NCI-H2029 treated with DMSO at 0.1 percent for 48 hours (cell line): Measurements from ENCODE around the gene MTUS2.
"Not testable (repeated sequence)": the region's sequence is repeated elsewhere in the genome, so short reads cannot be mapped to it uniquely, and the experiment has no call there.

Source experiments
- DNase-seq: peaks from one replicate; lab custom pipeline; 2025; lab: John Stamatoyannopoulos, UW

MTUS2 gene

GRCh38 chr13:29319451-29319850, 499.3 kb downstream of the MTUS2 start:
- DNase-seq = no peak

GRCh38 chr13:29323954-29324353, 503.8 kb downstream of the MTUS2 start:
- DNase-seq = no peak

- no peak for DNase-seq
Measured at GRCh38 chr13:29324601-29325000, 504.5 kb downstream of the MTUS2 start.

GRCh38 chr13:29328501-29328900, 508.4 kb downstream of the MTUS2 start:
- no peak for DNase-seq

- no peak for DNase-seq
Measured at GRCh38 chr13:29336356-29336755, 516.2 kb downstream of the MTUS2 start.

- no peak for DNase-seq
Measured at GRCh38 chr13:29339386-29340272, 519.5 kb downstream of the MTUS2 start.

- not testable (repeated sequence) for DNase-seq
Measured at GRCh38 chr13:29345860-29346582, 525.9 kb downstream of the MTUS2 start.

GRCh38 chr13:29355029-29355428, 534.9 kb downstream of the MTUS2 start:
- no peak for DNase-seq

- DNase-seq = no peak
Measured at GRCh38 chr13:29359181-29359580, 539.0 kb downstream of the MTUS2 start.

- no peak for DNase-seq
Measured at GRCh38 chr13:29361716-29362115, 541.6 kb downstream of the MTUS2 start.

GRCh38 chr13:29362849-29363604, 542.9 kb downstream of the MTUS2 start:
- DNase-seq = peak; percentile 16

- peak; percentile 6 for DNase-seq
Measured at GRCh38 chr13:29369060-29369743, 549.1 kb downstream of the MTUS2 start.

- no peak for DNase-seq
Measured at GRCh38 chr13:29379281-29379680, 559.1 kb downstream of the MTUS2 start.

- DNase-seq = no peak
Measured at GRCh38 chr13:29379865-29380264, 559.7 kb downstream of the MTUS2 start.

GRCh38 chr13:29382021-29382420, 561.9 kb downstream of the MTUS2 start:
- no peak for DNase-seq

GRCh38 chr13:29383476-29383875, 563.3 kb downstream of the MTUS2 start:
- no peak for DNase-seq

- no peak for DNase-seq
Measured at GRCh38 chr13:29384466-29384865, 564.3 kb downstream of the MTUS2 start.

GRCh38 chr13:29384871-29385270, 564.7 kb downstream of the MTUS2 start:
- DNase-seq = no peak

GRCh38 chr13:29386246-29386645, 566.1 kb downstream of the MTUS2 start:
- DNase-seq = no peak

GRCh38 chr13:29390598-29390997, 570.5 kb downstream of the MTUS2 start:
- not testable (repeated sequence) for DNase-seq

GRCh38 chr13:29396446-29396845, 576.3 kb downstream of the MTUS2 start:
- DNase-seq = no peak

- no peak for DNase-seq
Measured at GRCh38 chr13:29397265-29397664, 577.1 kb downstream of the MTUS2 start.
